22Rv1 (cell line): Measurements from ENCODE around the gene KHNYN.

Experiments used
- CTCF ChIP-seq: fragments of 450-650 bp; IDR thresholded peaks from 2 replicates; pipeline ENCODE4 v1.5.1; 2017; ENCODE audit warnings: mild to moderate bottlenecking
- ZFX ChIP-seq: fragments of 450-650 bp; IDR thresholded peaks from 2 replicates; pipeline ENCODE4 v1.6.1; 2017; ENCODE audit warnings: antibody characterized with exemption, borderline replicate concordance

GRCh38 chr14:24441485-24441884, 11.7 kb downstream of the KHNYN start:
- TF ChIP-seq CTCF = no peak
- no peak for TF ChIP-seq ZFX
